Measurements from ENCODE around the gene SOD2.
"Not testable (repeated sequence)": the region's sequence is repeated elsewhere in the genome, so short reads cannot be mapped to it uniquely, and the experiment has no call there.

Gene SOD2

GRCh38 chr6:159684013-159684304, 9.1 kb downstream of the SOD2 start:
- FAIRE-seq (no peak), DNase-seq (ENCODE audit: insufficient read length, low spot score) (no peak)

GRCh38 chr6:159682810-159683209, 10.2 kb downstream of the SOD2 start:
- no peak for FAIRE-seq
- no peak for DNase-seq (ENCODE audit: insufficient read length, low spot score)

DNA sequence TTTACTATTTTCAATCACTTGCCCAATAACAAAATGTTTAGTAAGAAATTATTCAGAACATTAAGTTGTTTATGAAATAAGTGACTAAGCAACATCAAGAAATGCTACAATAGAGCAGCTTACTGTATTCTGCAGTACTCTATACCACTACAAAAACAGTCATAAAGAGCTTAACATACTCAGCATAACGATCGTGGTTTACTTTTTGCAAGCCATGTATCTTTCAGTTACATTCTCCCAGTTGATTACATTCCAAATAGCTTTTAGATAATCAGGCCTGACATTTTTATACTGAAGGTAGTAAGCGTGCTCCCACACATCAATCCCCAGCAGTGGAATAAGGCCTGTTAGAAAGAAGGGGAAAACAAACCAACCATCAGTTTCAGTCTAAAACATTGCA, 10.7 kb downstream of the SOD2 start:
- FAIRE-seq: no peak
- DNase-seq (ENCODE audit: insufficient read length, low spot score): no peak

DNA sequence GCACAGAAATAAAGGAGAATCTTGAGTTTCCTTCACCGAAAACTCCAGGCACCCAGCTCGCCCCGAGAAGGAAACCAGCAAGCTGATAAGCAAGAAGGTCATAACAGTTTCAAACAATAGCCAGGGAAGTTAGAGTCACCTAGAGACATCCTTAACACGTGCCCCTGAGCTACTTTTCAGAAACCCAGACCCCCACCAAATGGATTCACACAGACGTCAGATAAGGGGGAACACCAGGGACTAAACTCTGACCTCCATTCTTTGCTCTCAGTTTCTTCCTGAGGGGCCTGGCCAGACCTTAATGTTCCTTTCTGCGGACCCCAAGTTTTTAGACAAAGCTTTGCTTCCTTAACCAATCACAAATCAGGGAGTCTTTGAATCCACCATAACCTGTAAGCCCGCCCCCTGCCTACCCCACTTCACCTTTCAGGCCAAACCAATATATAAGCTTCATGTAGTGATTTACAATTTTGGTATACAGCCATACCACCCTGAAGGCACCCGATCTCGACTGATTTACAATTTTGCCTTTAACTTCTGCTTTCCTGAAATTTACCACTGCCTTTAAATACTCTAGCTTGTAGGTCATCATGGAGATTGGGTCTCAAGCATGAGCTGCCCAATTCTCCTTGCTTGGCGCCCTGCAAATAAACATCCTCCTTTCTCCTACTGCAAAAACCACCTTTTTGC, 11.7 kb downstream of the SOD2 start:
- FAIRE-seq (no peak), DNase-seq (ENCODE audit: insufficient read length, low spot score) (no peak)

GRCh38 chr6:159680104-159680503, 12.9 kb downstream of the SOD2 start:
- FAIRE-seq: no peak
- no peak for DNase-seq (ENCODE audit: insufficient read length, low spot score)

GRCh38 chr6:159679091-159680077, 13.7 kb downstream of the SOD2 start:
- peak; percentile 64 for FAIRE-seq
- no peak for DNase-seq (ENCODE audit: insufficient read length, low spot score)

- no peak for DNase-seq (ENCODE audit: insufficient read length, low spot score)
- FAIRE-seq: peak; percentile 49
These were observed 14.5 kb downstream of the SOD2 start for GRCh38 chr6:159678574-159678973.

DNA sequence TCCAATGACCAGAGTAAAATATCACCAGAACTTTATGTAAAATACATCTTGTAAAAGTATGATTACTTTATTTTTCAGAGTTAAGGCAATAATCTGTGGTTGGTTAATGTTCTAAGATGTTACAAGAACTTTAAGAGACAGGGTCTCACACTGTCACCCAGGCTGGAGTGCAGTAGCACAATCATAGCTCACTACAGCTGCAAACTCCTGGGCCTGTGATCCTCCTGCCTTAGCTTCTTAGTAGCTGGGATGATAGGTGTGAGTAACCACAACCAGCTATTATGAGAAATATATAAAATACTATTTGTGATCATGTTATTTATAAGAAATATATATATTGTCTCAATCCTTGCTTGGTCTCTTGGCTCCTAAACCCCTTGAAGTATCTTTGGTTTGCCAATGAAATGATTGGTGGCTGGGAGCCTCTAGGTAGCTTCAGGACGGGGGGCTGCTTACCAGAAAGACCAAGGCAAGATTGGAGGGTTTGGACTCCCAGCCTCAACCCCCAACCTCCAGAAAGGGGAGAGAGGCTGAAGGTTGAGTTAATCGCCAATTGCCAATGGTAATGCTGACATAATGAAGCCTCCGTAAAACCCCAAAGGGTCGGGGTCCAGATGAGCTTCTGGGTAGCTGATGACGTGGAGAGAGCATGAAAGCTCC, 15.4 kb downstream of the SOD2 start:
- FAIRE-seq: no peak

GRCh38 chr6:159676890-159677505, 16.0 kb downstream of the SOD2 start:
- FAIRE-seq (no peak), DNase-seq (ENCODE audit: insufficient read length, low spot score) (no peak)

More for the DNA sequence above, 15.4 kb downstream of the SOD2 start:
- DNase-seq (ENCODE audit: insufficient read length, low spot score): no peak

GRCh38 chr6:159676236-159676635, 16.8 kb downstream of the SOD2 start:
- not testable (repeated sequence) for DNase-seq (ENCODE audit: insufficient read length, low spot score); FAIRE-seq

DNA sequence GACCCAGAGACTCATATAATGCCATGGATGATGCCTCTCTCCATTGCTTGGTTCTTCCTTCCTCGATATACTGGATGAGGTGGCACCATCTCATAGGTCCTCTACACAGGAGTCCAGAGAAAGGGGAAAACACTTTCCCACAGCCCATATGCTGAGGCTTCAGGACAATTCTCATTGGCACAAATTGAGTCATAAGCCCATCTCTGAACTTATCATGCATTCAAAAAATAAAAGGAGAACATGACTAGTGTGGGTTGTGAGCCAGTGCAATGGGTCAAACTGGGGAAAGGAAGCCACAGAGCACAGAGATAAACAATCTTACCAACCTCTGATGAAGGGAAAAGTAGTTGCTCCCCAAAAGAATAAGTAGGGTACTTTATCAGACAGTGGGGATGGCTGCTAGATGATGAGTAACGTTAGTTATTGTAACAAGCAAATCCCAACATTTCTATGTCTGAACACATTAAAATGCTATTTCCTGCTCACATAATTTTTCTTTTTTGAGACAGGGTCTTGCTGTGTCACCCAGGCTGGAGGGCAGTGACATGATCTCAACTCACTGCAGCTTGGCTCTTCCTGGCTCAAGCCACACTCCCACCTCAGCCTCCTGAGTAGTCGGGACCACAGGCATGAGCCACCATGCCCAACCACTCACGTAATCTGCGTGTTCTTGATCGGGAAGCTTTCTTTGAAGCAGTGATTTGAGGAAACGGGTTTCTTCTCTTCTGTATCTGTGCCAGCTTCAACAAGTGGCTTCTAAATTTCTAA, 27.0 kb downstream of the SOD2 start:
- no peak for DNase-seq (ENCODE audit: insufficient read length, low spot score)

DNA sequence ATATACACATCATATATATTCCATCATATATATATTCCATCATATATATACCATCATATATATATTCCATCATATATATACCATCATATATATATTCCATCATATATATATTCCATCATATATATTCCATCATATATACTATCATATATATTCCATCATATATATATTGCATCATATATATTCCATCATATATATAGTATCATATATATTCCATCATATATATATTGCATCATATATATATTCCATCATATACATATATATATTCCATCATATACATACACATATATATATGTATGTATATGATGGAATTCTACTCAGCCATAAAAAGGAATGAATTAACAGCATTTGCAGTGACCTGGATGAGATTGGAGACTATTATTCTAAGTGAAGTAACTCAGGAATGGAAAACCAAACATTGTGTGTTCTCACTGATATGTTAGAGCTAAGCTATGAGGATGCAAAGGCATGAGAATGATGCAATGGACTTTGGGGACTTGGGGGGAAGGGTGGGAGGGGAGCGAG, 29.6 kb downstream of the SOD2 start:
- FAIRE-seq; DNase-seq (ENCODE audit: insufficient read length, low spot score): not testable (repeated sequence)

More for the DNA sequence above, 27.0 kb downstream of the SOD2 start:
- no peak for FAIRE-seq

- FAIRE-seq; DNase-seq (ENCODE audit: insufficient read length, low spot score): not testable (repeated sequence)
These were observed 31.1 kb downstream of the SOD2 start for GRCh38 chr6:159661977-159662376.

DNA sequence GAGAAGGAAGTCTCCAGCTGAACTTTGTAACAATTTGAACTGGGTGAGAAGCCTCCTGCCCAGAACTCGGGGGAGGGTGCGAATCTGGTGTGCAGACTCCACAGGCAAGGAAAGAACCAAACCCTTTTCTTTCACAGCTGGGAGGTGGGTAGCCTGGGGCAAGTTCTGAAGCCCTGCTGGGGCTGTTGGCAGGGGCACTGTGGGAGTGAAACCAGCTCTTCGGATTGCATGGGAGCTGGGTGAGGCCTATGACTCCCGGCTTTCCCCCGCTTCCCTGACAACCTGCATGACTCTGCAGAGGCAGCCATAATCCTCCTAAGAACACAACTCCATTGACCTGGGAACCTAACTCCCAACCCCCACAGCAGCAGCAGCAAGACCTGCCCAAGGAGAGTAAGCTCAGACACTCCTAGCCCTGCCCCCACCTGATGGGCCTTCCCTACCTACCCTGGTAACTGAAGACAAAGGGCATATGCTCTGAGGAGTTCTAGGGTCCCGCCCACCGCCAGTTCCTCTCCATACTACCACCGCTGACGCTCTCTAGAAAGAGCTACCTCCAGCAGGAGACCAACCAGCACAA, 37.5 kb downstream of the SOD2 start:
- no peak for FAIRE-seq

DNA sequence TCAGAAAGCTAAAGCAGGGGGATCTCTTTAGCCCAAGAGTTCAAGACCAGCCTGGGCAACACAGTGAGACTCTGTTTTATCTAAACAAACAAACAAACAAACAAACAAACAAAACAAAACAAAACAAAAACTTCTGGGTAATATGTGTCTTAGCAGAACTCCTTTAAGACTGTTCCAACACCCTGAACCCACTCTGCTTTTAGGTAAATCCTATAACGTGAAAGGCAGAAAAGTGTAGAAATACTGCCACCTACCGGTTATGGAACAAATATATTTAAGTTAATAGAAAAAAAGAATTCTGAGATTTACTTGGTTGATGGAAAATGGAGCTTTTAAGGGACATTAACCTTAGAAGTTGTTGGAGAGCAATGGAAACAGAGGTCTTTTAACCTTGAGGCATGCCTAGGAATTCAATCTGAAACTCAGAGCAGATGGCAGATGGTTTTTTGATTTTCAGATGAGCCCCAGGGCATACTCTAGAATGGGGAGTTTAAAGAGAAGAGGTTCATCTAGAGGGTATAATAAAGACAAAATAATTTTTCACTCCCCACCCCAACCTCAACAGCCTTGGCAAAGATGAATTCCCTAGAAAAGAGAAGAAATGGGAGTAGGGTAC, 38.5 kb downstream of the SOD2 start:
- DNase-seq (ENCODE audit: insufficient read length, low spot score) (peak; percentile 20), FAIRE-seq (peak; percentile 72)

More for the DNA sequence above, 37.5 kb downstream of the SOD2 start:
- DNase-seq (ENCODE audit: insufficient read length, low spot score): no peak

DNA sequence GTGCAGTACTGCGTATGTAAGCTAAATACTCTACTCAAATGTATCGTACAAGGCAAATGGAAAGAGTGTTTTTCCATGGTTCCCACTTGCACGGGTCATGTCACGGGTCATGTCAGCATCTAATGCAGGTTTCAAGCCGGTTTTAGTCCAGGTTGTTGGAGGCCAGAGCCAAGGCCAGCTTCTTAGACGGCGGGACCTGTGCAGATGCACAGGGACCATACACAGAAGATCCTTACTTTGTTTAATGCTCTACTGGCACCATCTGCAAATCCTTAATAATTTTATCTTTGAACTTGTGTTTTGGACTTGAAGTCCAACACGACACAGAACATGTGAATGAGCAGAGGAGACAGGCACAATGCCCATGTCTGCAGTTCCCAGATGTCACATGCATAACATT, 42.7 kb downstream of the SOD2 start:
- DNase-seq (ENCODE audit: insufficient read length, low spot score) (no peak), FAIRE-seq (no peak)

DNA sequence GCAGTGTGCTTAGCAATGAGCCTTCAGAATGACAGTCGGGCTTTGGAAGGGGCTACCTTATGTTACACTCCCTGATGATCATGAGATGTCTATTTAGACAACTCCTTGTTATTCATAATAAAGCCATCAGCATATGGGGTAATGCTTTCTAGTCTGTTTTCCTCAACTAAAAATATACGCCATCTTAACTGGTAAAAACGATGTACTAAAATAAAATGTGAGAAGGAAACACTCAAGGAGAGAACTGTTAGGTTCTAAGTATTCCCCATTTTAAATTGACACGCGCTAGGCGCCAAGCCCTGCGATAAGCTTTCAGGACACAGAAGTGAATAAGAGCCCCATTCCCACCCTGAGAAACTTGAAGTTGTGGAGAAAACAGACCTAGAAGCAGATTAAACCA, 43.6 kb downstream of the SOD2 start:
- no peak for DNase-seq (ENCODE audit: insufficient read length, low spot score)
- no peak for FAIRE-seq

DNA sequence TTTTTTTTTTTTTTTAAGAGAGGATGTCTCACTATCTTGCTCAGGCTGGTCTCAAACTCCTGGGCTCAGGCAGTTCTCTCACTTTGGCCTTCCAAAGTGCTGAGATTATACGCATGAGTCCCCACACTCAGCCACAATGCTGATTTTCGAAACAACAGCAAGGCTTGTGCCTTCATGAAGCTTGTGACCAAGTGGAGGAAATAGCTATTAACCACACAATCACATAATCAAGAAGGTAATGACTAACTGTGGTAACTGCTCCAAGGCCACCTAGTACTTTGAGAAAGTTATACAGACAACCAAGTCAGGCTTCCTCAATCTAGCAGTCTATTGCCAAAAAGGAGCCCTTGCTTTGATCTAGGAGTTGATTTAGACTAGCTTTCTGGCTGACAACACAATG, 46.3 kb downstream of the SOD2 start:
- DNase-seq (ENCODE audit: insufficient read length, low spot score) (peak; percentile 17), FAIRE-seq (peak; percentile 89)

- FAIRE-seq (no peak), DNase-seq (ENCODE audit: insufficient read length, low spot score) (no peak)
These were observed 46.9 kb downstream of the SOD2 start for GRCh38 chr6:159646116-159646515.
